Tibial nerve (tissue), 4 donors: ENCODE results near the gene GTF3C1. TPM values are rescaled to one million over a fixed set of nuclear protein-coding genes. Genes with fewer than 3 reads are reported as not detected.

ENCODE experiments used
- DNase-seq, 2 donors: peaks; one replicate each; pipeline ENCODE4 v3.0.0-alpha.2; 2019; ENCODE audit warnings: low spot score in 2 of 2
- H3K27ac ChIP-seq, 4 donors: fragments of 200-600 bp; sonication (generic) in 3 of 4; one replicate each; pipeline ENCODE4 v1.5.1; 2017 to 2019; ENCODE audit warnings: mild to moderate bottlenecking in 1 of 4
- H3K27me3 ChIP-seq, 2 donors: fragments of 200-600 bp; sonication (generic) in 1 of 2; one replicate each; pipeline versions ENCODE4 v1.5.1 to v1.6.0; 2017 to 2019
- H3K36me3 ChIP-seq, 3 donors: fragments of 200-600 bp; sonication (generic); one replicate each; pipeline ENCODE4 v1.5.1; 2018 to 2019
- H3K4me1 ChIP-seq, 4 donors: fragments of 200-600 bp; sonication (generic) in 3 of 4; one replicate each; pipeline ENCODE4 v1.5.1; 2017 to 2019
- H3K4me3 ChIP-seq, 4 donors: fragments of 200-600 bp; sonication (generic) in 3 of 4; one replicate each; pipeline ENCODE4 v1.5.1; 2017 to 2019; ENCODE audit warnings: mild to moderate bottlenecking in 1 of 4, moderate library complexity in 1 of 4
- H3K9me3 ChIP-seq, 4 donors: fragments of 200-600 bp; sonication (generic) in 3 of 4; one replicate each; pipeline ENCODE4 v1.5.1; 2017 to 2019
- CTCF ChIP-seq, 5 experiments: fragments of 200-600 bp in 3 of 5; fragments of 450-650 bp in 2 of 5; sonication (generic) in 3 of 5; IDR thresholded peaks; one replicate each; pipeline ENCODE4 v1.5.1; 2016 to 2019; ENCODE audit warnings: antibody characterized with exemption in 5 of 5, mild to moderate bottlenecking in 3 of 5, moderate library complexity in 2 of 5
- EP300 ChIP-seq, 2 donors: sonication (generic); formaldehyde crosslinking; IDR thresholded peaks; one replicate each; pipeline ENCODE4 v1.6.1; 2017; ENCODE audit warnings: antibody characterized with exemption in 2 of 2, mild to moderate bottlenecking in 1 of 2
- POLR2A ChIP-seq, 2 donors: fragments of 450-650 bp; IDR thresholded peaks; one replicate each; pipeline ENCODE4 v1.6.1; 2017; ENCODE audit warnings: antibody characterized with exemption in 2 of 2, mild to moderate bottlenecking in 2 of 2, moderate library complexity in 2 of 2
- WGBS, 2 donors: methylation state at CpG; one replicate each; pipeline ENCODE4 v1.1.5; 2018; 5-methylcytosine and 5-hydroxymethylcytosine counted together
- total RNA-seq, 4 donors: library from RNA; depleted of rRNA; stranded (reverse); fragments of >200 nt; gene quantifications; one replicate each; pipeline ENCODE4 v1.1.0, GENCODE V29; 2016

GTF3C1 gene
- total RNA-seq, 4 donors from 2014 or later, result 66.7 to 92.4 (median 69.9) TPM

- no peaks in the 10 kb centered on the region for H3K4me1 ChIP-seq
- WGBS, 2 donors, result 75 to 84% methylated on average over 8 of the region's 8 CpGs
- no peak for TF ChIP-seq CTCF (IDR thresholded peaks at IDR 0.05)
- TF ChIP-seq EP300 (IDR thresholded peaks at IDR 0.05), result no peak
- TF ChIP-seq POLR2A (IDR thresholded peaks at IDR 0.05), result no peak
- H3K4me3 ChIP-seq, result no peak overlapping the region
- peaks cover 0 to 53% (median 4%) of the 10 kb centered on the region in 3 donors for H3K36me3 ChIP-seq
- no peak for DNase-seq
- H3K27me3 ChIP-seq, result no peaks in the 10 kb centered on the region
- H3K9me3 ChIP-seq, result peaks cover 0 to 10% (median 0%) of the 10 kb centered on the region in 4 donors
- no peak overlapping the region for H3K27ac ChIP-seq
Observed at GRCh38 chr16:27586711-27587110, 37.0 kb upstream of the GTF3C1 start.

GRCh38 chr16:27585200-27585599 is 35.5 kb upstream of the GTF3C1 start:
- Histone ChIP-seq H3K4me3 (no peak overlapping the region), H3K9me3 (peaks cover 0 to 10% (median 0%) of the 10 kb centered on the region in 4 donors)

GRCh38 chr16:27583634-27584033 is 33.9 kb upstream of the GTF3C1 start:
- Histone ChIP-seq H3K36me3 (peaks cover 0 to 40% (median 6%) of the 10 kb centered on the region in 3 donors), H3K27me3 (no peaks in the 10 kb centered on the region), H3K27ac (no peak overlapping the region), H3K9me3 (no peaks in the 10 kb centered on the region), H3K4me1 (no peaks in the 10 kb centered on the region), H3K4me3 (no peak overlapping the region)
- WGBS, 2 donors, result 86 to 100% methylated on average over 1 of the region's 1 CpG
- DNase-seq, result no peak
- TF ChIP-seq POLR2A (IDR thresholded peaks at IDR 0.05) (no peak), EP300 (IDR thresholded peaks at IDR 0.05) (no peak), CTCF (IDR thresholded peaks at IDR 0.05) (no peak)

More at GRCh38 chr16:27585200-27585599, 35.5 kb upstream of the GTF3C1 start:
- Histone ChIP-seq H3K27ac (no peak overlapping the region), H3K4me1 (no peaks in the 10 kb centered on the region), H3K27me3 (no peaks in the 10 kb centered on the region), H3K36me3 (peaks cover 0 to 50% (median 6%) of the 10 kb centered on the region in 3 donors)
- 93 to 94% methylated on average over 5 of the region's 5 CpGs for WGBS, 2 donors
- no peak for DNase-seq
- TF ChIP-seq CTCF (IDR thresholded peaks at IDR 0.05), result no peak
- no peak for TF ChIP-seq POLR2A (IDR thresholded peaks at IDR 0.05)
- TF ChIP-seq EP300 (IDR thresholded peaks at IDR 0.05), result no peak

GRCh38 chr16:27582883-27583282 is 33.2 kb upstream of the GTF3C1 start:
- TF ChIP-seq POLR2A (IDR thresholded peaks at IDR 0.05), result no peak
- no peak for TF ChIP-seq EP300 (IDR thresholded peaks at IDR 0.05)
- TF ChIP-seq CTCF (IDR thresholded peaks at IDR 0.05), result no peak
- Histone ChIP-seq H3K27me3 (no peaks in the 10 kb centered on the region), H3K9me3 (no peaks in the 10 kb centered on the region), H3K4me3 (no peak overlapping the region), H3K4me1 (no peaks in the 10 kb centered on the region), H3K36me3 (peaks cover 0 to 40% (median 6%) of the 10 kb centered on the region in 3 donors), H3K27ac (no peak overlapping the region)
- 43 to 57% methylated on average over 2 of the region's 2 CpGs for WGBS, 2 donors
- no peak for DNase-seq

GRCh38 chr16:27579087-27579980 is 29.6 kb upstream of the GTF3C1 start:
- WGBS, 2 donors, result 70 to 75% methylated on average over 4 of the region's 4 CpGs
- no peaks in the 10 kb centered on the region for H3K9me3 ChIP-seq
- no peak overlapping the region for H3K4me3 ChIP-seq
- DNase-seq, result no peak
- H3K27me3 ChIP-seq, result no peaks in the 10 kb centered on the region
- H3K4me1 ChIP-seq, result no peaks in the 10 kb centered on the region
- H3K27ac ChIP-seq, result no peak overlapping the region
- TF ChIP-seq CTCF (IDR thresholded peaks at IDR 0.05), result no peak
- TF ChIP-seq EP300 (IDR thresholded peaks at IDR 0.05), result no peak
- no peak for TF ChIP-seq POLR2A (IDR thresholded peaks at IDR 0.05)
- peaks cover 0 to 32% (median 6%) of the 10 kb centered on the region in 3 donors for H3K36me3 ChIP-seq
